A549 (cell line): Measurements from ENCODE around the gene NPAT.

Experiments used
- CTCF ChIP-seq: fragments of >200 bp; sonication (Bioruptor Twin); formaldehyde crosslinking; IDR thresholded peaks from 3 replicates; pipeline ENCODE4 v1.5.1; 2016
- HOXB5 ChIP-seq: fragments of 250-450 bp; sonication (Bioruptor Pico); IDR thresholded peaks from 2 replicates; pipeline ENCODE4 v1.5.0; 2020; ENCODE audit warnings: mild to moderate bottlenecking, moderate library complexity
- SMC3 ChIP-seq: fragments of >200 bp; sonication (Bioruptor Twin); formaldehyde crosslinking; IDR thresholded peaks from 3 replicates; pipeline ENCODE4 v1.6.1; 2018; ENCODE audit warnings: inconsistent platforms

GRCh38 chr11:108148556-108148955 is 73.9 kb downstream of the NPAT start:
- TF ChIP-seq CTCF (no peak), HOXB5 (CRISPR knock-in tag) (no peak), SMC3 (no peak)
